Activated naive CD4-positive, alpha-beta T cell treated with anti-CD3 and anti-CD28 coated beads, Interleukin-2, amount 50 U/mL, for 72 hours (primary cell): Measurements from ENCODE around the gene BCL7C. TPM values are rescaled to one million over a fixed set of nuclear protein-coding genes. Genes with fewer than 3 reads are reported as not detected.
A peak's percentile ranks its signal among the peaks of the same experiment; 100 is the strongest.
"Not testable (repeated sequence)": the region's sequence is repeated elsewhere in the genome, so short reads cannot be mapped to it uniquely, and the experiment has no call there.

ENCODE experiments used
- ATAC-seq, 2 donors: fragments of 150-1000 bp; cut with Tn5 transposase; 2 replicates each; pipeline ENCODE4 v1.10.0; 2021; ENCODE audit warnings: mild to moderate bottlenecking in 2 of 2, moderate library complexity in 2 of 2
- DNase-seq, 2 donors: peaks; one replicate each; pipeline ENCODE4 v3.0.0; 2021 to 2022; ENCODE audit warnings: low spot score in 2 of 2
- H3K27ac Mint-ChIP-seq, 2 donors: one replicate each; pipeline ENCODE4 v1.8.0; 2022; ENCODE audit warnings: mild to moderate bottlenecking in 2 of 2, mixed read lengths in 2 of 2
- H3K36me3 Mint-ChIP-seq, 2 donors: one replicate each; pipeline ENCODE4 v1.8.0; 2022; ENCODE audit warnings: mixed read lengths in 2 of 2
- H3K9me3 Mint-ChIP-seq, 2 donors: one replicate each; pipeline ENCODE4 v1.8.0; 2022; ENCODE audit warnings: mixed read lengths in 2 of 2
- total RNA-seq, 2 donors: library from RNA; stranded (reverse); gene quantifications; one replicate each; pipeline ENCODE4 v1.2.3, GENCODE V29; 2022

The BCL7C gene
- total RNA-seq, 2 donors from 2014 or later = 27.3 to 45.9 TPM

DNA sequence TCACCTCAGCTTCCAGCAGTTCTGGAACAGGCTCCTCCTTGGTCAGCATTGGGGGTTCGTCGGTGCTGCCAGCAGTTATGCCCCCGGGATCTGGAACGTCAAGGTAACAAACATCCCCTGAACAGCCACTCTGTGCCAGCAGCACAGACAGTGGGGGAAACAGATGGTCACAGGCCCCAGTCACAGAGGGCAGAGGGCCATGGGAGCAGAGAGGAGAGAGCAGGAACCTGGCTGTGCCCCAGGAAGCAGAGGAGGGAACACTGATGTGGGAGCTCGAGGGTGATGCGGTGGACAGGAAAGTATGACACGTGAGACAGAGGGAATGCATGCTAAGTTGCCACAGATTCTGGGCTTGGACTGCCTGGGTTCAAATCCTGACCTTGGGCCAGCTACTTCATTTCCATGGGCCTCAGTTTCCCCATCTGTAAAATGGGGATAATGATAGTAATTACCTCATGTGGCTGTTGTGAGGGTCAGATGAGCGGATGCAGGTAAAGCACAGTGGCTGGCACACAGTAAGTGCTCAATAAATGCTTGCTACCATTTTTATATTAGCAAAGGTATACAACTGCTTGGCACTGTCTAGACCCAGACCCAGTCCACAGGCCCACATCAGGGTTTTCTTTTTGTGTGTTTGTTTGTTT lies 4.9 kb downstream of the BCL7C start:
- DNase-seq (no peak), ATAC-seq (no peak)
- peaks cover 13 to 15% of the 10 kb centered on the region in 2 donors for H3K36me3 Mint-ChIP-seq
- peak overlapping the region; percentile 40 to 48 for H3K27ac Mint-ChIP-seq
- no peaks in the 10 kb centered on the region for H3K9me3 Mint-ChIP-seq

GRCh38 chr16:30887927-30888326 lies 6.0 kb downstream of the BCL7C start:
- Mint-ChIP-seq H3K27ac (no peak overlapping the region), H3K9me3 (no peaks in the 10 kb centered on the region), H3K36me3 (peaks cover 8 to 12% of the 10 kb centered on the region in 2 donors)
- DNase-seq = no peak
- ATAC-seq = no peak

GRCh38 chr16:30886145-30886544 lies 7.7 kb downstream of the BCL7C start:
- peaks cover 6 to 19% of the 10 kb centered on the region in 2 donors for H3K36me3 Mint-ChIP-seq
- DNase-seq (no peak), ATAC-seq (no peak)
- H3K9me3 Mint-ChIP-seq = no peaks in the 10 kb centered on the region
- H3K27ac Mint-ChIP-seq = peak overlapping the region in 1 of 2 donors; percentile 68

- no peak for DNase-seq
- H3K9me3 Mint-ChIP-seq = no peaks in the 10 kb centered on the region
- H3K27ac Mint-ChIP-seq = peak overlapping the region in 1 of 2 donors; percentile 2
- H3K36me3 Mint-ChIP-seq = peaks cover 6 to 19% of the 10 kb centered on the region in 2 donors
- ATAC-seq = no peak
These were observed 8.7 kb downstream of the BCL7C start for GRCh38 chr16:30885196-30885595.

DNA sequence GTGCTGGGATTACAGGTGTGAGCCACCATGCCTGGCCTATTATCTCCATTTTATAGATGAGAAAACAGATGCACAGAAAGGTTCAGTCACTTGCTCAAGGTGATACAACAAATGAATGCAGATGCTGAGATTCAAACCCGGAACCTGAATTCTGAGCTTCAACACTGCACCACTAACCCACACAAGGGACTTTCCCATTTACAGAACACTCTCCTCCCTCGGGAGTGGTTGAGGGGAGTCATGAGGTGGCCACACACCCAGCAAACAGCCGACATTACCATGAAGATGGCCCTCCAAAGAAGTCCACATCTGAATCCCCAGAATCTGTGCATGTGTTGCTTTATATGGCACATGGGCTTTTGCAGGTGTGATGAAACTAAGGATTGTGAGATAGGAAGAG lies 9.1 kb downstream of the BCL7C start:
- H3K27ac Mint-ChIP-seq = peak overlapping the region in 1 of 2 donors; percentile 2
- no peaks in the 10 kb centered on the region for H3K9me3 Mint-ChIP-seq
- ATAC-seq (no peak), DNase-seq (no peak)
- peaks cover 3 to 19% of the 10 kb centered on the region in 2 donors for H3K36me3 Mint-ChIP-seq

- Mint-ChIP-seq H3K27ac (peak overlapping the region; percentile 59 to 94), H3K9me3 (no peaks in the 10 kb centered on the region), H3K36me3 (peaks cover 0 to 27% of the 10 kb centered on the region in 2 donors)
- ATAC-seq (peak in 1 of 2 donors; percentile 47), DNase-seq (no peak)
These were observed 11.2 kb downstream of the BCL7C start for GRCh38 chr16:30882429-30883310.

- Mint-ChIP-seq H3K9me3 (no peaks in the 10 kb centered on the region), H3K27ac (peak overlapping the region; percentile 90 to 98), H3K36me3 (peaks cover 19 to 23% of the 10 kb centered on the region in 2 donors)
- no peak for DNase-seq
- ATAC-seq = no peak
These were observed 17.0 kb downstream of the BCL7C start for GRCh38 chr16:30876867-30877266.

GRCh38 chr16:30875871-30876801 lies 17.7 kb downstream of the BCL7C start:
- DNase-seq = peak in 1 of 2 donors; percentile 26
- peak; percentile 17 to 77 for ATAC-seq
- Mint-ChIP-seq H3K27ac (peak overlapping the region; percentile 90 to 98), H3K36me3 (peaks cover 19 to 23% of the 10 kb centered on the region in 2 donors), H3K9me3 (no peaks in the 10 kb centered on the region)

- peak; percentile 87 to 88 for DNase-seq
- no peaks in the 10 kb centered on the region for H3K9me3 Mint-ChIP-seq
- peak overlapping the region; percentile 90 to 98 for H3K27ac Mint-ChIP-seq
- peaks cover 19 to 23% of the 10 kb centered on the region in 2 donors for H3K36me3 Mint-ChIP-seq
- ATAC-seq = peak; percentile 78 to 93
These were observed 18.8 kb downstream of the BCL7C start for GRCh38 chr16:30874821-30875717.

DNA sequence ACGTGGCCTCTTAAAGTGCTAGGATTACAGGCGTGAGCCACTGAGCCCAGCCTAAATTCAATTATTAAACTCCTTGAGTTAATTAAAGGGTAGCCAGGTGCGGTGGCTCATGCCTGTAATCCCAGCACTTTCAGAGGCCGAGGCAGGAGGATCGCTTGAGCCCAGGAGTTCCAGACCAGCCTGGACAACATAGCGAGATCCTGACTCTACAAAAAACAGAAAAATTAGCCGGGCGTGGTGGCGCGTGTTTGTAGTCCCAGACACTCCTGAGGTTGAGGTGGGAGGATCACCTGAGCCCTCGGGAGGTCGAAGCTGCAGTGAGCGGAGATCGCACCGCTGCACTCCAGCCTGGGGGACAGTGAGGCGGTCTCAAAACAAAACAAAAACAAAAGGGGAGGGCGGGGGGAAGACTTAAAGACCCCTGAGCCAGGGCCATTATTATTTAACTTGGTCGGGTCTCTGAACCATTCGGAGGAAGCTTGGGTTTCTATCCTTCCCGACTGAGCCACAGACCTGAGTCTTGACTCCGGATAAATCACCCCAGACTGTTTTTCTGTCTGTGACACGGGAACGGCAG lies 19.5 kb downstream of the BCL7C start:
- ATAC-seq (no peak), DNase-seq (no peak)
- Mint-ChIP-seq H3K9me3 (no peaks in the 10 kb centered on the region), H3K27ac (peak overlapping the region; percentile 90 to 92), H3K36me3 (peaks cover 19 to 23% of the 10 kb centered on the region in 2 donors)

- ATAC-seq (no peak), DNase-seq (no peak)
- Mint-ChIP-seq H3K36me3 (peaks cover 4 to 18% of the 10 kb centered on the region in 2 donors), H3K9me3 (no peaks in the 10 kb centered on the region), H3K27ac (no peak overlapping the region)
These were observed 23.0 kb downstream of the BCL7C start for GRCh38 chr16:30870904-30871303.

DNA sequence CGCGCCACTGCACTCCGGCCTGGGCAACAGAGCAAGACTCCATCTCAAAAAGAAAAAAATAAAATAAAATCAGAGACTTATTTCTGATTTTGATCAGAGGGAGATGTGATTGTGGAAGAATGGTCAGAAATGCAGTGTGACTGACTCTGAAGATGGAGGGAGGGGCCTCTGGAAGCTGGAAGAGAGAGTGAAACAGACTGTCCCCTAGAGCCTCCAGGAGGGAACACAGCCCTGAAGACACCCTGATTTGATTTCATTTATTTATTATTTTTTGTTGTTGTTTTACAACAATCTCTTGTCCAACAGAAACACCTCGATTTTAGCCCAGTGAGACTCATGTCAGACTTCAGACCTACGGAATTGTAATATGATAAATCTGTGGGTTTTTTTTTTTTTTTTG lies 26.1 kb downstream of the BCL7C start:
- H3K9me3 Mint-ChIP-seq = no peaks in the 10 kb centered on the region
- H3K27ac Mint-ChIP-seq = no peak overlapping the region
- ATAC-seq (no peak), DNase-seq (no peak)
- H3K36me3 Mint-ChIP-seq = no peaks in the 10 kb centered on the region

- H3K27ac Mint-ChIP-seq = no peak overlapping the region
- ATAC-seq = no peak
- no peaks in the 10 kb centered on the region for H3K36me3 Mint-ChIP-seq
- DNase-seq = no peak
- no peaks in the 10 kb centered on the region for H3K9me3 Mint-ChIP-seq
These were observed 27.8 kb downstream of the BCL7C start for GRCh38 chr16:30866031-30866430.

- not testable (repeated sequence) for DNase-seq, H3K9me3 Mint-ChIP-seq, ATAC-seq, H3K27ac Mint-ChIP-seq, H3K36me3 Mint-ChIP-seq
These were observed 30.7 kb downstream of the BCL7C start for GRCh38 chr16:30863178-30863577.

- H3K36me3 Mint-ChIP-seq = not testable (repeated sequence)
These were observed 33.1 kb downstream of the BCL7C start for GRCh38 chr16:30860729-30861128.

More at GRCh38 chr16:30860729-30861128, 33.1 kb downstream of the BCL7C start:
- not testable (repeated sequence) for H3K9me3 Mint-ChIP-seq, ATAC-seq, DNase-seq
- peak overlapping the region in 1 of 2 donors; percentile 13 for H3K27ac Mint-ChIP-seq
